C4-2B (cell line): ENCODE measurements around the gene SCUBE2.

Experiments used
- ZFX ChIP-seq: fragments of 450-650 bp; IDR thresholded peaks from 2 replicates; pipeline ENCODE4 v1.6.1; 2017
- TF ChIP-seq, protein P1 (sequence below): fragments of 450-650 bp; conservative IDR thresholded peaks from 2 replicates; pipeline ENCODE4 v1.5.1; 2017; ENCODE audit warnings: mild to moderate bottlenecking

DNA sequence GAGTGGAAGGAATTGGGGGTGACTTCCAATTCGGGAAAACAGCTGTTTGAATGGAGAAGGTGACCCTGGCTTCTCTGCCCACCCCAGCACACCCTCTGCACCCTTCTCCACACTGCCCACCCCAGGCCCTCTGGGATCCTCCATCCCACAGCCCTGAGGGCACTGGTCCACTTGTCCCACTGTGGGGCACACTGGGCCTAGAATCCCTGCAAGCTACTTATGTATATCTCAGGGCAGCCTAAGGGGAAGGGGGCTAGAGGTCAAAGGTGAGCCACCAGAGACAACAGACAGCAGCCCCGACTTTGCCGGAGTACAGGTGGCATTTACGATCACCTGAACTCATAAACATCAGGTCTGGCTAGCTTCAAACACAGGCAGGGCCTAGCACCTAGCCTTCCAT, 673 bp upstream of the SCUBE2 start:
- TF ChIP-seq, protein P1, sequence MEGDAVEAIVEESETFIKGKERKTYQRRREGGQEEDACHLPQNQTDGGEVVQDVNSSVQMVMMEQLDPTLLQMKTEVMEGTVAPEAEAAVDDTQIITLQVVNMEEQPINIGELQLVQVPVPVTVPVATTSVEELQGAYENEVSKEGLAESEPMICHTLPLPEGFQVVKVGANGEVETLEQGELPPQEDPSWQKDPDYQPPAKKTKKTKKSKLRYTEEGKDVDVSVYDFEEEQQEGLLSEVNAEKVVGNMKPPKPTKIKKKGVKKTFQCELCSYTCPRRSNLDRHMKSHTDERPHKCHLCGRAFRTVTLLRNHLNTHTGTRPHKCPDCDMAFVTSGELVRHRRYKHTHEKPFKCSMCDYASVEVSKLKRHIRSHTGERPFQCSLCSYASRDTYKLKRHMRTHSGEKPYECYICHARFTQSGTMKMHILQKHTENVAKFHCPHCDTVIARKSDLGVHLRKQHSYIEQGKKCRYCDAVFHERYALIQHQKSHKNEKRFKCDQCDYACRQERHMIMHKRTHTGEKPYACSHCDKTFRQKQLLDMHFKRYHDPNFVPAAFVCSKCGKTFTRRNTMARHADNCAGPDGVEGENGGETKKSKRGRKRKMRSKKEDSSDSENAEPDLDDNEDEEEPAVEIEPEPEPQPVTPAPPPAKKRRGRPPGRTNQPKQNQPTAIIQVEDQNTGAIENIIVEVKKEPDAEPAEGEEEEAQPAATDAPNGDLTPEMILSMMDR = no peak
- no peak for TF ChIP-seq ZFX
